GM18520 (cell line): ENCODE data around the gene KL.

Experiments used
- ATAC-seq: cut with Tn5 transposase; IDR thresholded peaks from one replicate; pipeline ENCODE4 v1.9.1; 2021; ENCODE audit not compliant: unreplicated experiment

KL gene

GRCh38 chr13:33109801-33110200 is 93.6 kb downstream of the KL start:
- ATAC-seq: no peak

DNA sequence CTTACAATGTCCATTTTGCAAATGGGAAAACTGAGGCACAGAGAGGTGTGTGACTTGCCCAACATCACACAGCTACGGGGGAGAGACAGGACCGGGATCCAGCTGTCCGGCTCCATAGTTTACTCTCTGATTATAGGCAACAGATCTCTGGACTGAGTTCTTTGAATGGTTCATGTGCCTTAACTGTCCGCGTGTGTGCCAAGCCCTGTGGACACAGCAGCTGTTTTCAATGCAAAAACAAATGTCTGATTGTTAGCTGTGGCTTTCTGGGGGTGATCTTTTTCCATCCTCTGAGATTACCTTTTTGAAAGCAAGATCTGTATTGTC is 94.1 kb downstream of the KL start:
- no peak for ATAC-seq

DNA sequence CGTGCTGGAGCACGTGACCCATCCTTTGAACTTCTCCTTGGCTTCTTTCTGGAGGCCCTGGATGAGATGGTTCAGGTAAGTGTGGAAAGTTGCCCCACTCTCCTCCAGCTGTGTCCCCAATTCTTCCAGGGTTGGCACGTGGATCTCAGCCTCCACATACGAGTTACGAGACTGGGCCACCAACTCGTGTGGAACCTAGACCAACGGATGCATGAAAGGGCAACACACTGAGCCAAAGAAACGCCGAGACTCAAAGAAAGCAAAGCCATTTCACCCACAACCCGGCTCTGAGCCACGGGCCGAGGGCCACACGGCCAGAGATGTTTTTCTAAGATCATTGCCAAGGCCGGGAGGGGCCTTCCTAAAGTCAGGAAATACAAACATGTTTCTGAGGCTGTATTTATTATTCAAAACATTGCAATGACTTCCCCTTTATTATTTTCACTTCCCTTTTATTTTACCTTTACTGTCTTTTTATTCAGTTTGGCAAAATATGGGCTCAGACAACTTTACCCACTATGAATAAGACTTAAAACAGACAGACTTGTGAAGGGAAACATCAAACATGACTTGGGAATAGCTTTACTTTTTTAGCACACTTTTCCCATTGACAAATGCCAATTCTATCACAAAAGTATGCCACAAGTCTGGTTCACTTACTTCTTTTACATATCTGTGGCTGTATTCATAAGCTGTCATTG is 94.6 kb downstream of the KL start:
- ATAC-seq: no peak

DNA sequence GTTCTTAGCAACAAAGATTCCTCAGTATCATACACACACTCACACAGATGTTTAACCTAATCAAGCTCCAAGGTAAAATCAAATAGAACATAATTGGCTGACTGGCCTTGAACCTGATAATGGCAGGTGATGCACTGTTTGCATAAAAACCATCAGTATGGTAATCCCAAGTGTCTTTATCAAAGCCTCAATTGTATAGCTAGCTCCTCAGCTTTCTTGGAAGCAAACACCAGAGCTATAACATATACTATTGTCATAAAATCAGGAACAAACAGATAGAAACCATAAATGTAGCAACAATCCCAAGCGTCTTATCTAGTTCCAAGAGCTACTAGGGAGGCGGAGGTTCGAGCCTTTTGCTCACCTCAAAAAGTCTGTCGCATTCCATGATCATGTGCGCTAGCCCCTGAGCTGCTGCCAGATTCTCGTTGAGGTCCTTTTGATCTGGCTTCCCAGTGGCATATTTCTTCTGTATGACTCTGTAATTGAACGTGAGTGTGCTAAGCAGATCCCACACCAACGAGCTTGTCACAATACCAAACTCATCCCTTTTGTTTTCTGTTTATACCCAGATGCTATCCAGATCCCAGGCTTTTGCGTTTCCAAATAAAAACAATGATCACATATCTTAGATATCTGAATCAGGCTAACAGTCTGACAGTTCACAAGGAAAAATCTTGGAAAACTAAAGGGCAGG is 95.3 kb downstream of the KL start:
- ATAC-seq: no peak

DNA sequence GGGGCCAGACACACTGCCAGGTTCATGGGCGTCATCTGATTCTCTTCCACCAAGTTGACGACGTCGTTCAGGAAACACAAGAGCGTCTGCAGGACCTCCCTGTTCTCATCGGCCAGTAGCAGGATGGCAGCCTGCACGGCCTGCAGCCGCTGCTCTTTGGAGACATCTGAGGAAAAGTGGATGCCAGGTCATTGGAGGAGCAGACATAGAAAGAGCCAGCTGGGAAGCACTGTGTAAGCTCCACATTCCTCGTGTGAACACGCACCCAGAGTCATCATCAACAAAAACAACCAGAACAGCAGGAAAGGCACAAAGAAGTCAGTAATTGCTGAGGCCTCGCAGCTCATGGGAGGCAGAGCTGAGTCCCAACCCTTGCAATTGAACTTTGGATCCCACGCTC is 96.5 kb downstream of the KL start:
- no peak for ATAC-seq

DNA sequence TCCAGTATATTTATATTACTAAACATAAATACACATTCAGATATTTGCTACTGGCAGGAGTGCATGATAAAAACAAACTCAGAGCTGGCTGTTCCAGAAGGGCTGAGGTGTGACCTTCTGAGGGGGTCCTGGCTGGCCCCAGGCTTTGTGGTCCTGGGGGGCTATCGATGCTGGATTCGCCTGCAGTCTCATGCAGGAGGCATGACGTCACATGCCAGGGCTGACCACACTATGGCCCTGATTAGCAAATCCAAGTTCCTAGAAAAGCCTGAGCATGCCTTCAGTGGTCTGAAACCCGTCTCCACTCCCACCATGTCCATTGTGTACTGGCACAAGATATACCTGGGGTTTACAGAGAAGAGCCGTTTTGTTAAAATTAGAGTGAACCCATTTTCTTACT is 97.9 kb downstream of the KL start:
- no peak for ATAC-seq

GRCh38 chr13:33115274-33115673 is 99.1 kb downstream of the KL start:
- ATAC-seq: no peak
